ENCODE results near the gene MFAP5.

- no peak for TF ChIP-seq CTCF (optimal IDR thresholded peaks at IDR 0.05 in 1 of 3, IDR thresholded peaks at IDR 0.05 in 1 of 3, conservative IDR thresholded peaks at IDR 0.05 in 1 of 3; ENCODE audit: extremely low read depth in 1 of 3, insufficient read depth in 2 of 3, low read length in 3 of 3)
- TF ChIP-seq EZH2 (IDR thresholded peaks at IDR 0.05; ENCODE audit: low read length): no peak
Observed at GRCh38 chr12:8606890-8607289, 55.7 kb downstream of the MFAP5 start.

Data from keratinocyte (primary cell).